K562 (cell line): ENCODE data around the gene GPT2. TPM values are rescaled to one million over a fixed set of nuclear protein-coding genes. Genes with fewer than 3 reads are reported as not detected.
A peak's percentile ranks its signal among the peaks of the same experiment; 100 is the strongest.

ENCODE experiments used
- BDP1 ChIP-seq: IDR thresholded peaks from 3 replicates; pipeline ENCODE4 v1.6.1; 2011; ENCODE audit not compliant: insufficient read length, insufficient read depth
- C11orf30 ChIP-seq: fragments of 450-650 bp; IDR thresholded peaks from 2 replicates; pipeline ENCODE4 v1.6.1; 2016; ENCODE audit warnings: low read depth, mild to moderate bottlenecking
- DNMT1 ChIP-seq: fragments of 450-650 bp; IDR thresholded peaks from 2 replicates; pipeline ENCODE4 v1.6.1; 2016; ENCODE audit warnings: antibody characterized with exemption, mild to moderate bottlenecking
- ILF3 ChIP-seq: fragments of 450-650 bp; IDR thresholded peaks from 2 replicates; pipeline ENCODE4 v1.6.1; 2018; ENCODE audit warnings: antibody characterized with exemption, mild to moderate bottlenecking, moderate library complexity, borderline replicate concordance
- NONO ChIP-seq, 2 experiments: fragments of 200-400 bp in 1 of 2; fragments of 450-650 bp in 1 of 2; formaldehyde crosslinking in 1 of 2; IDR thresholded peaks; 2 replicates each; pipeline ENCODE4 v1.6.1; 2017; ENCODE audit warnings: low read depth in 2 of 2, mild to moderate bottlenecking in 2 of 2, moderate library complexity in 2 of 2, low read length in 1 of 2
- POU5F1 ChIP-seq: fragments of 150-350 bp; IDR thresholded peaks from 2 replicates; pipeline ENCODE4 v1.6.1; 2014; ENCODE audit warnings: borderline replicate concordance, low read length, low read depth, mild to moderate bottlenecking; ENCODE audit not compliant: partially characterized antibody
- RAD51 ChIP-seq: fragments of 450-650 bp; IDR thresholded peaks from 2 replicates; pipeline ENCODE4 v1.7.1; 2016; ENCODE audit warnings: low read depth, mild to moderate bottlenecking, borderline replicate concordance
- SNRNP70 ChIP-seq: fragments of 200-400 bp; formaldehyde crosslinking; optimal IDR thresholded peaks from 2 replicates; pipeline ENCODE3; 2017; ENCODE audit warnings: low read depth, low read length
- TEAD4 ChIP-seq, 2 experiments: sonication (generic) in 1 of 2; formaldehyde crosslinking in 1 of 2; IDR thresholded peaks; 2 replicates each; pipeline versions ENCODE4 v1.6.1 to v1.8.0; 2012 to 2022; ENCODE audit warnings: borderline replicate concordance in 1 of 2, inconsistent platforms in 1 of 2, low read length in 1 of 2, mild to moderate bottlenecking in 1 of 2, missing genetic modification reagents in 1 of 2
- U2AF1 ChIP-seq: fragments of 200-400 bp; formaldehyde crosslinking; optimal IDR thresholded peaks from 2 replicates; pipeline ENCODE3; 2017; ENCODE audit warnings: mild to moderate bottlenecking, low read depth, low read length, moderate library complexity
- ZFPM2 ChIP-seq: fragments of 250-450 bp; sonication (Bioruptor Pico); IDR thresholded peaks from 2 replicates; pipeline ENCODE4 v1.5.1; 2022; ENCODE audit warnings: mild to moderate bottlenecking
- ZKSCAN8 ChIP-seq: fragments of 200-800 bp; sonication (Bioruptor generic); IDR thresholded peaks from 2 replicates; pipeline ENCODE4 v1.6.1; 2016; ENCODE audit warnings: missing genetic modification characterization, missing compliant biosample characterization
- polyA plus RNA-seq, 8 experiments: library from polyadenylated mRNA; depleted of rRNA in 4 of 8; stranded (reverse) in 5 of 8; unstranded in 3 of 8; fragments of >200 nt; fragmentation: Nextera tagmentation in 2 of 8; fragmentation: Illumina TruSeq in 1 of 8; extraction: Ambion mirVana in 2 of 8; extraction: Trizol in 1 of 8; gene quantifications; 2 replicates each; pipeline versions ENCODE4 v1.2.1 to v1.2.3, GENCODE V29; 2011 to 2014; ENCODE audit warnings: inconsistent platforms in 1 of 8, missing spikeins in 1 of 8
- total RNA-seq, 7 experiments: library from RNA; depleted of rRNA in 6 of 7; stranded (reverse); fragments of >200 nt in 6 of 7; fragmentation: Illumina TruSeq in 2 of 7; extraction: Trizol in 2 of 7; gene quantifications; 2 replicates each; pipeline versions ENCODE4 v1.2.1 to v1.2.3, GENCODE V29; 2011 to 2021; ENCODE audit warnings: low replicate concordance in 1 of 7
- TF ChIP-seq, protein P1 (sequence below), 2 experiments: fragments of 450-650 bp; IDR thresholded peaks; 2 replicates each; pipeline ENCODE4 v1.6.1; 2018; ENCODE audit warnings: mild to moderate bottlenecking in 2 of 2, low read depth in 1 of 2; ENCODE audit not compliant: partially characterized antibody in 2 of 2
- TF ChIP-seq, protein P2 (sequence below): sonication (generic); formaldehyde crosslinking; IDR thresholded peaks from 2 replicates; pipeline ENCODE4 v1.9.0; 2022; ENCODE audit warnings: mild to moderate bottlenecking, missing genetic modification reagents
- TF ChIP-seq, protein P3 (sequence below): sonication (generic); formaldehyde crosslinking; IDR thresholded peaks from 2 replicates; pipeline ENCODE4 v1.8.0; 2022; ENCODE audit warnings: mild to moderate bottlenecking, missing genetic modification reagents
- TF ChIP-seq, protein P4 (sequence below), 2 experiments: fragments of 450-650 bp in 1 of 2; sonication (generic) in 1 of 2; formaldehyde crosslinking; conservative IDR thresholded peaks; 2 replicates each; pipeline versions ENCODE4 v1.4.0 to v1.8.1; 2020 to 2022; ENCODE audit warnings: mild to moderate bottlenecking in 1 of 2, missing genetic modification reagents in 1 of 2

GPT2 gene
- total and polyA plus RNA-seq, 9 of the 15 experiments (the other 6 are each of a cell fraction or from before 2014, with no cell fraction given), result 0.79 to 14.4 (median 5.8) TPM

DNA sequence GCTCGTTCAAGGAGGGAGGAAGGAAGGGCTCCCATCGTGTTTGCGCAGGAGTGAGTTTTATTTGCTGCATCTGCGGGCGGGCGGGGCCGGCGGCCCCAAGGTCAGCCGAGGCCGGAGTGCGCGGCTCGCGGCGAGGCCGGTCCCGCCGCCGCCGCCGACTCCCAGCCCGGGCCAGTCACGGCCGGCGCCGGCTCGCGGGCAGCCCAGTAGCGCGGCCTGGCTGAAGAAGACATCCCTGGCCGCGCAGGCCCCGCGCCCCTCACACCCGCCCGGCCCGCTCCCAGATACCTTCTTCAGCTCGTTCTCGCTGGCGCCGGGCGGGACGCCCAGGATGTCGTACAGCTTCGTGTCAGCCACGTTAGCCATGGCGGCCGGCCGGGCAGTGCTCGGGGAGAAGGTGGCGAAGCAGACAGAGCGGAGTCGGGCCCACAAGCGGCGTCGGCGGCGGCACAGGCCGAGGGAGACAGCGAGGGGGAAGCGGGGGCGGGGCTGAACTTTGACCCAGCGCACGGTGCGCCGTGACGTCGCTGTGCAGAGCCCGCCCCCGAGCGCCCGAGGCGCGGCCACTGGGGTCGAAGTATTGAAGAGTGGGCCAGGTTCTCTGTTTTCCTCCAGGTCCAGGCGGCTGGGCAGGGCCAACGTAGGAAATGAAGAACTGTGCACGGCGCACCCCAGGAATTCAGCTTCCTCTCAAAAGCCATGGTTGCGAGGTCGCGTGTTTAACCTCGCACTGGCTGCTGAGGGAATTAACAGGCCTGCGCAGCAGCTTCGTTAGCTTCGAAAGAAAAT, 89.2 kb downstream of the GPT2 start, which contains the start of gene DNAJA2 (continued):
- TF ChIP-seq, protein P1, sequence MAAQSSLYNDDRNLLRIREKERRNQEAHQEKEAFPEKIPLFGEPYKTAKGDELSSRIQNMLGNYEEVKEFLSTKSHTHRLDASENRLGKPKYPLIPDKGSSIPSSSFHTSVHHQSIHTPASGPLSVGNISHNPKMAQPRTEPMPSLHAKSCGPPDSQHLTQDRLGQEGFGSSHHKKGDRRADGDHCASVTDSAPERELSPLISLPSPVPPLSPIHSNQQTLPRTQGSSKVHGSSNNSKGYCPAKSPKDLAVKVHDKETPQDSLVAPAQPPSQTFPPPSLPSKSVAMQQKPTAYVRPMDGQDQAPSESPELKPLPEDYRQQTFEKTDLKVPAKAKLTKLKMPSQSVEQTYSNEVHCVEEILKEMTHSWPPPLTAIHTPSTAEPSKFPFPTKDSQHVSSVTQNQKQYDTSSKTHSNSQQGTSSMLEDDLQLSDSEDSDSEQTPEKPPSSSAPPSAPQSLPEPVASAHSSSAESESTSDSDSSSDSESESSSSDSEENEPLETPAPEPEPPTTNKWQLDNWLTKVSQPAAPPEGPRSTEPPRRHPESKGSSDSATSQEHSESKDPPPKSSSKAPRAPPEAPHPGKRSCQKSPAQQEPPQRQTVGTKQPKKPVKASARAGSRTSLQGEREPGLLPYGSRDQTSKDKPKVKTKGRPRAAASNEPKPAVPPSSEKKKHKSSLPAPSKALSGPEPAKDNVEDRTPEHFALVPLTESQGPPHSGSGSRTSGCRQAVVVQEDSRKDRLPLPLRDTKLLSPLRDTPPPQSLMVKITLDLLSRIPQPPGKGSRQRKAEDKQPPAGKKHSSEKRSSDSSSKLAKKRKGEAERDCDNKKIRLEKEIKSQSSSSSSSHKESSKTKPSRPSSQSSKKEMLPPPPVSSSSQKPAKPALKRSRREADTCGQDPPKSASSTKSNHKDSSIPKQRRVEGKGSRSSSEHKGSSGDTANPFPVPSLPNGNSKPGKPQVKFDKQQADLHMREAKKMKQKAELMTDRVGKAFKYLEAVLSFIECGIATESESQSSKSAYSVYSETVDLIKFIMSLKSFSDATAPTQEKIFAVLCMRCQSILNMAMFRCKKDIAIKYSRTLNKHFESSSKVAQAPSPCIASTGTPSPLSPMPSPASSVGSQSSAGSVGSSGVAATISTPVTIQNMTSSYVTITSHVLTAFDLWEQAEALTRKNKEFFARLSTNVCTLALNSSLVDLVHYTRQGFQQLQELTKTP (IDR thresholded peaks at IDR 0.05; ENCODE audit: low read depth in 1 of 2, partially characterized antibody in 2 of 2), result no peak
- TF ChIP-seq TEAD4 (IDR thresholded peaks at IDR 0.05; ENCODE audit: low read length) (no peak), TEAD4 (CRISPR knock-in tag; IDR thresholded peaks at IDR 0.05; ENCODE audit: borderline replicate concordance) (no peak), POU5F1 (no peak), ZFPM2 (CRISPR knock-in tag) (no peak), ILF3 (no peak), ZKSCAN8 (CRISPR knock-in tag) (no peak), RAD51 (no peak), C11orf30 (no peak), BDP1 (no peak), U2AF1 (no peak), SNRNP70 (no peak), NONO (IDR thresholded peaks at IDR 0.05; ENCODE audit: low read depth in 2 of 2, low read length in 1 of 2) (peak in 1 of 2 experiments; percentile 53; a peak in 1 of 4 replicates), DNMT1 (no peak)
- TF ChIP-seq, protein P2, sequence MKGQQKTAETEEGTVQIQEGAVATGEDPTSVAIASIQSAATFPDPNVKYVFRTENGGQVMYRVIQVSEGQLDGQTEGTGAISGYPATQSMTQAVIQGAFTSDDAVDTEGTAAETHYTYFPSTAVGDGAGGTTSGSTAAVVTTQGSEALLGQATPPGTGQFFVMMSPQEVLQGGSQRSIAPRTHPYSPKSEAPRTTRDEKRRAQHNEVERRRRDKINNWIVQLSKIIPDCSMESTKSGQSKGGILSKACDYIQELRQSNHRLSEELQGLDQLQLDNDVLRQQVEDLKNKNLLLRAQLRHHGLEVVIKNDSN, result no peak
- TF ChIP-seq, protein P3, sequence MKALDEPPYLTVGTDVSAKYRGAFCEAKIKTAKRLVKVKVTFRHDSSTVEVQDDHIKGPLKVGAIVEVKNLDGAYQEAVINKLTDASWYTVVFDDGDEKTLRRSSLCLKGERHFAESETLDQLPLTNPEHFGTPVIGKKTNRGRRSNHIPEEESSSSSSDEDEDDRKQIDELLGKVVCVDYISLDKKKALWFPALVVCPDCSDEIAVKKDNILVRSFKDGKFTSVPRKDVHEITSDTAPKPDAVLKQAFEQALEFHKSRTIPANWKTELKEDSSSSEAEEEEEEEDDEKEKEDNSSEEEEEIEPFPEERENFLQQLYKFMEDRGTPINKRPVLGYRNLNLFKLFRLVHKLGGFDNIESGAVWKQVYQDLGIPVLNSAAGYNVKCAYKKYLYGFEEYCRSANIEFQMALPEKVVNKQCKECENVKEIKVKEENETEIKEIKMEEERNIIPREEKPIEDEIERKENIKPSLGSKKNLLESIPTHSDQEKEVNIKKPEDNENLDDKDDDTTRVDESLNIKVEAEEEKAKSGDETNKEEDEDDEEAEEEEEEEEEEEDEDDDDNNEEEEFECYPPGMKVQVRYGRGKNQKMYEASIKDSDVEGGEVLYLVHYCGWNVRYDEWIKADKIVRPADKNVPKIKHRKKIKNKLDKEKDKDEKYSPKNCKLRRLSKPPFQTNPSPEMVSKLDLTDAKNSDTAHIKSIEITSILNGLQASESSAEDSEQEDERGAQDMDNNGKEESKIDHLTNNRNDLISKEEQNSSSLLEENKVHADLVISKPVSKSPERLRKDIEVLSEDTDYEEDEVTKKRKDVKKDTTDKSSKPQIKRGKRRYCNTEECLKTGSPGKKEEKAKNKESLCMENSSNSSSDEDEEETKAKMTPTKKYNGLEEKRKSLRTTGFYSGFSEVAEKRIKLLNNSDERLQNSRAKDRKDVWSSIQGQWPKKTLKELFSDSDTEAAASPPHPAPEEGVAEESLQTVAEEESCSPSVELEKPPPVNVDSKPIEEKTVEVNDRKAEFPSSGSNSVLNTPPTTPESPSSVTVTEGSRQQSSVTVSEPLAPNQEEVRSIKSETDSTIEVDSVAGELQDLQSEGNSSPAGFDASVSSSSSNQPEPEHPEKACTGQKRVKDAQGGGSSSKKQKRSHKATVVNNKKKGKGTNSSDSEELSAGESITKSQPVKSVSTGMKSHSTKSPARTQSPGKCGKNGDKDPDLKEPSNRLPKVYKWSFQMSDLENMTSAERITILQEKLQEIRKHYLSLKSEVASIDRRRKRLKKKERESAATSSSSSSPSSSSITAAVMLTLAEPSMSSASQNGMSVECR, result peak; percentile 81; the same call in 1 of the 2 replicates
- TF ChIP-seq, protein P4, sequence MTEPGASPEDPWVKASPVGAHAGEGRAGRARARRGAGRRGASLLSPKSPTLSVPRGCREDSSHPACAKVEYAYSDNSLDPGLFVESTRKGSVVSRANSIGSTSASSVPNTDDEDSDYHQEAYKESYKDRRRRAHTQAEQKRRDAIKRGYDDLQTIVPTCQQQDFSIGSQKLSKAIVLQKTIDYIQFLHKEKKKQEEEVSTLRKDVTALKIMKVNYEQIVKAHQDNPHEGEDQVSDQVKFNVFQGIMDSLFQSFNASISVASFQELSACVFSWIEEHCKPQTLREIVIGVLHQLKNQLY (CRISPR knock-in tag; conservative IDR thresholded peaks at IDR 0.05), result no peak
